SHP77 (cell line): ENCODE results near the gene MRPS18A.
"Not testable (repeated sequence)": the region's sequence is repeated elsewhere in the genome, so short reads cannot be mapped to it uniquely, and the experiment has no call there.

Source experiments
- DNase-seq, 2 experiments: peaks; one replicate each; lab custom pipeline; 2025; lab: John Stamatoyannopoulos, UW

Gene MRPS18A

DNA sequence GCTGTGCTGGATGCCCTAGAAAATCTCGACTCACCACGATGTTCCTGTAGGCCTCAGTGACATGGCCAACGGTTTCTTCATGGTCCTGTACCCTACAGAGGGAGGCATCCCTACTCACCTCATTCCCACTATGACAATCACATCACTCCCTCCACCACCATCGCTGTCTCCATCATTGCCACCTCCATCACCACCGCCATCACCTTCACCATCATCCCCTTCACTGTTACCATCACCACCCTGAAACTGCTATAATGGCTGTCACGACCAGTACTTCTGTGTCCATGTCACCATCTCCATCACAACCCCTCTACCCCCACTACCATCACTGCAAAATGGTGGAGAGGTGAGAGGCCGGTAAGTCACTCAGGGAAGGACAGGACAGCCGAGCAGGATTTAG is 29.8 kb upstream of the MRPS18A start:
- DNase-seq: no peak

DNA sequence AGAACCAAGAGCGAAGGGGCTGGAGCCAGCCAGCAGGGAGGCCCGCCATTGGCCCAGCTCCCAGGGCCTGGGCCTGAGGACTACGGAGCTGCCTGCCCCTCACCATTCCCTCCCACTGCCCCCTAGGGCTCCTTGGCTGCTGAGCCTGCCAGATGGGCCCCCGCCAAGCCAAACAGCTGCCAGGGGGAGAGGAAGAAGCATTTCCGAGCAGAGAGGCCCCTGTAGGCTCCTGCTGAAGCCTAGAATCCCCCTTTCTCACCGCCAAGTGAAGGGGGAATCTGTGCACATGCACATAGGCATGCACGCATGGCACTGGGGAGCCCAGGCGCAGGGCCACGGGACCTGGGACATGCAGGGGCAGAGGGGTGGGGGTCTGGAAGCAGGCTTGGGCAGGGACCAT is 28.5 kb upstream of the MRPS18A start:
- no peak for DNase-seq

DNA sequence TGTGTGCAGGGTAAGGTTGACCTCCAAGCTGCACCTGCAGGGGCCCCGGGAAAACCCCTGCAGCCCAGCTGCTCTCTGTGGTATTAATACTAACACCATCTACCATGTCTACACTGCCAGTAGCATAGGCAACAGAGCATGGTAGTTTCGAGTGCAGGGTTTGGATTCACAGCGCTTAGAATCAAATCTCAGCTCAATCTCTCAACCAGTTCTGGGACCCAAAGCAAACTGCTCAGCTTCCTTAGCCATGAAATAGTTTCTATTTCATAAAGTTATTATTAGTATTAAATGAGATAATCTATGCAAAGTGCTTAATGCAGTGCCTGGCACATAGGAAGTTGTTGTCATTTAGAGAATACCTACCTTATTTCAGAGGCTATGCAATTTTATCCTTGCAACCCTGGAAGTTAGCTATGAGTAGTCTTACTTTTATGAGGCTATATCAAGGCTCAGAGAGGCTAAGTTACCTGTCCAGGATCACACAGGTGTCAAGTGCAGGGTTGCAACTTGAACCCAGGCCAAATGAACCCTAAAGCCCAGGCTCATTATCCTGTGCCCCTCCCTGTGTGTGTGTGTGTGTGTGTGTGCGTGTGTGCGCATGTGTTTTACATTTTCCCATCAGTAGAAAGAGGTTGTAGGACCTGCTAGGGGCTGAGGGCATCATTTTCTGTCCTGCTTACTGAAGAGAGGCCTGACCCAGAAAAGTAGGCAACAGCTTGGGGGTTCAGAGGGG is 27.6 kb upstream of the MRPS18A start:
- peak; percentile 19 to 26 for DNase-seq

DNA sequence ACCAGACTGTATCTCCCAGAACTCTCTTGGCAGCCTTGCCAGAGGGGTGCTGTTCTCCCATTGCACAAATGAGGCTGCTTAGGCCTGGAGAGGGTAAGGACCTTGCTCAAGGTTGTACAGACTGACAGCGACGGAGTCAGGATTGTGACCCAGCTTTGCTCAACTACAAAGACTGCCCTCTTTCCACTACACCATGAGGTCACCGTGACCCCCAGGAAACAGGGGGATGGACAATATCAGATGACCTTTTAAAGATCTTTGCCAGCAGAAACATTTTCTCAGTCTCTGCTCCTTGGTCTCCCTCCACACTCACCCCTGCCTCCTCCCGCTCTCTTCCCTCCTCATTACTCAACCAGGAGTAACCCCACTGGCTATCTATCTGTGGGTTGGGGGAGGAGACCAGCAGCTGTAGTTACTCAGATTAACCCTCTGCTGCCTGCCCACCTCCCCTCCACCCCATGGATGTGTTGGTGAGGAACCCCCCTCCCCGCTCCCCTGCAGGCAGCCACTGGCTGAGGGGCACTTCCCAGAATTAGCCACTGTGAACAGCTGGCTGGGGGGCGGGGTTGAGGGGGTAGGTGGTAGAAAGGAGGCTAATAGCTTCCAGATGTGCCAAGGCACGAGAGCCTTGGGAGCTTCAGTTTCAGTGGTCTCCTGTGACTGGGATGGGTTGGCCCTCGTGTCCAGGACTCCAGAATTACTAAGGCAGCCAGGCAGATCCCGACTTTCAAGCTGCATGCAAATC is 26.9 kb upstream of the MRPS18A start:
- DNase-seq: no peak

DNA sequence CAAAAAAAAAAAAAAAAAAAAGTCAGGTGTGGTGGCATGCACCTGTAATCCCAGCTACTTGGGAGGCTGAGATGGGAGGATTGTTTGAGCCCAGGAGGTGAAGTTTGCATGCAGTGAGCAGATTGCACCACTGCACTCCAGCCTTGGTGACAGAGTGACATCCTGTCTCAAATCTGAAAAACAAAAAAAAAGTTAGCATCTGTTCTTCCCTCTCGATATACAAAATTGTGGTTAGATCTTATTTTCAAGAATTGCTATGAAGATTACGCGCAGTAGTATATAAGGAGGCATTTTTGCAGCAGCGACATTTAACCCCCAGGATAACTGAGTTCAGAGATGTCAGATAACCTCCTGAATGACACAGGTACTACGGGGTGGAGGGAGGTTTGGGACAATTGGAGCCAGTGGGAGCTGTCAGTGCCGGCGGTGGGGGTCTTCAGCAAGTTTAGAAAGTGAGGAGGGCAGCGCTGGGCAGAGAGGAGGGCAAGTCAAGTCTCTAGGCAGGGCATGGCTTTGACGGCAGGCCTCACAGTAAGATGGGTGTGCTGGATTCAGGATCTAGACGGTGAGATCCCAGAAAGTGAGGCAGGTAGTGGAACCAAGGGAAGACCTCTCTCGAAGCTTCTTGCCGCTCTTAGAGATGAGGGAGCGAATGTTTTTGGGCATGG is 26.2 kb upstream of the MRPS18A start:
- DNase-seq: no peak

DNA sequence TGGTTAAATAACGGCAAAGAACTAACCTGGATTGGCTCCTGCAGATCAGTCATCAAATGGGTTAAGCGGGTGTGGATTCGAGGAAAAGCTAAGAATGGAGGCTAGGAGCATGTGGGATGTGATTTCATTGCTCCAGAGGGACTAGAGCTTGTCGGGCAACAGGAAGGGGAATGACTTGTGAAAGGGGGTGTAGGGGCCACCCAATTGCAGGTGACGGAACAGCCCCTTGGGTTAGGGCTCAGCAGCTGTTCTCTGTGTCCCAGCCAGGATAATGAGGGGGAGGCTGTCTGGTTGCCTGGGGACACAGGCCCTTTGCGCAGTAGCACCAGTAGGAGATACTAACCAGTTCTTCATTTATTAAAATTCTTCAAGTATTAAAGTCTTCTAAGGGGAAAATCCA is 25.0 kb upstream of the MRPS18A start:
- DNase-seq: no peak

DNA sequence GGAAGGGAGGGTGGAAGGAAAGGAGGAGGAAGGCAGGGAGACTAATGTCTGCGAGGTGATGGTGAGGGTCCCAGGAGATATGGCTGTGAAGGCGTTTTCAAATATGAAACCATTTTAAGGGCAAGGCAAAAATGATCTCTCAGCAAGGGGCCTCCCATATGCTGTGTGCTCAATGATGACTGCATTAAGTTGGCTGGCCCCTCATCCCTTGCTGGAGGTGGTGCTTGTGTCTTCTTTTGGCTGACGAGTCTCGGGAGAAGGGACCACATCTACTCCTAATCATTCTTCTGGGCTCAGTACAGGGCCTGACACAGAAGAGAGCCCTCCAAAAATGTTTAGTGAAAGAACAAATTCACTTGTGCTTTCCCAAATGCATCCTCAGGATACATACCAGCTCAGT is 23.0 kb upstream of the MRPS18A start:
- DNase-seq: no peak

DNA sequence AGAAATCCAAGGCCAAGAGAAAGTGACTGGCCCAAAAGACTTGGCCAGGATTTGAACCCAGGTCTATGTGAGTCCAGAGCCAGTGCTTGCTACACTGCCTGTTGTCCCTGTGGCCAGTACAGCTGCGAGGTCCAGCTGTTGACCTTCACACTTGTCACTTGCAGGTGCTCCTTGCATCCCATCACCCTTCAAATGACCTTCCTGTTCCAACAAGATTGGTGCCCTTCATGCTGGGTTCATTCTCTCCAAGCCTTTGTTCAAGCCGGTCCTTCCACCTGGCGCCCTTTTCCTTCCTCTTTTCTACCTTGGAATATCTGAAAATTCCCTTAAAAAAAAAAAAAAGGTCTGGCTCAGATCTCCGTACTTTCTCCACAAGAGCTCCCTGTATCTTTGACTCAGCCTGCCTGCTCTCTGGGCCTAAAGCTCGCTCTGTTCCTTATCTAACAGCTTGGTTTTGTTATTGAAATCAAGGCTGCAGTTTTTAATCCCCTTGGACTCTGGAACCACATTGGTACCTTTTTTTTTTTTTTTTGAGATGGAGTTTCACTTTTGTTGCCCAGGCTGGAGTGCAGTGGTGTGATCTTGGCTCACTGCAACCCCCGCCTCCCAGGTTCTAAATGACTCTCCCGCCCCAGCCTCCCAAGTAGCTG is 22.2 kb upstream of the MRPS18A start:
- DNase-seq: no peak

DNA sequence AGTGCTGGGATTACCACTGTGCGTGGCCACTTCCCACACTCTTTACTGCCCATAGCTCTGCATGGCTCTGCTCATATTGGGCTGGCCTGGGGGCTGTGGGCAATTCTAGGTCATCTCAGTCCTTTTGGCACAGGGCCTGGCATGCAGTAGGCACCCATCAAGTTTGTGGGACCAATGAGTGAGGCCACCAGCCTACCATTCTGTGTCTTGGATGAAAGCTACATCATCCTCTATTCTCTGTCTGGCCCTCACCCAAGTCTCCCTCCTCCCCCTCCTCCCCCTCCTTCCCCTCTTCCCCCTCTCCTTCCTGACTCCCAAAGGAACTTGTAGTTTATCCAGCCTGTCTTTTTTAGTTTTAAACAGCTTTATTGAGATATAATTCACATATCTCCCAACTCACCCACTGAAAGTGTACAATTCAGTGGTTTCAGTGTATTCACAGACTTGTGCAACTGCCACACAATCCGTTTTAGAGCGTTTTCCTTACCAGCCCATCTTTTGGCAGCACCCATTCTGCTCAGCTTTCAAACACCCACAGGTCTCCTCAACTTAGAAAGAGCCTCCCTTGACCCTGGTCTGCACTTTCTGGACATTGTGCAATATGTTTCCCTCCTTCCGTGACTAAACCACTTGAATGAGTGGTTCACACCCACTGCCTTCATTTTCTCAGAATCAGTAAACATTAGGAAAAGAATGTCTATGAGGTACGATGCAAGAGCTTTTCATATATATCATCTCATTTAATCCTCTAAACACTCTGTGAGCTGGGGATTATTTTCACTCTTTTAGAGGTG is 21.5 kb upstream of the MRPS18A start:
- DNase-seq: no peak

DNA sequence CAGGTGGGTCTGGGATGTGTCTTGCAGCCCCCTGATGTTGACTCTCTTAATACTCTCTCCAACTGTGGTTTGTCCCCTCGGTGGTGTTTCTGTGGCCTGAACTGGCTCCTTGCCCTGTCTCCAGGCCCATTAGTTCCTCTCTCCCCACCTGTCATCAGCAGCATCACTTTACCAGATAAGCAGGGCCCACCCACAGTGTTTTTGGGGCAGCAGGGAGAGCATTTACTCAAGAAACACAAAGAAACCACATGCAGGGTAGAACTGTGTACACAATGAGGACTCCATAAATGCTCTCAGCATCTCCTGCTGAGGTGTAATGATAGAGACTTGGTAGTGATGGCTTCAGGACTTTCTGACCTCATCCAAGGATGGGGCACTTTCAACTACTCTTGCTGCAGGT is 20.2 kb upstream of the MRPS18A start:
- no peak for DNase-seq

DNA sequence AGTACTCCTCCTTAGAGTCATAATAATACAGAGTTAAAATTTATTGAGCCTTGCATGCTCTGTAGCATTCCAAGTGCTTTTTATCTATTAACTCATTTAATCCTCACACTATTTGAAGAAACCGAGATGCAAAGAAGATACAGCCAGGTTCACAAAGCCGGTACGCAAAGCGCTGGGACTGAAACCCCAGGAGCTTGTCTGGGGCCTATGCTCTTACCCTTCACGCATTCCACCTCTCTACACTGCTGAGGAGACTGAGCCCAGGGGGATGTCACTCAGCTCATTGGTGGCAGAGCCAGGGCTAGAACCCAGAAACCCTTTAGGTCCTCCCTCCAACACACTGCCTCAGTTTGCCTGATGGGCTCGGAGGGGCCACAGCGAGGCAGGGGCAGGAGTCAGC is 19.7 kb upstream of the MRPS18A start:
- DNase-seq: no peak

DNA sequence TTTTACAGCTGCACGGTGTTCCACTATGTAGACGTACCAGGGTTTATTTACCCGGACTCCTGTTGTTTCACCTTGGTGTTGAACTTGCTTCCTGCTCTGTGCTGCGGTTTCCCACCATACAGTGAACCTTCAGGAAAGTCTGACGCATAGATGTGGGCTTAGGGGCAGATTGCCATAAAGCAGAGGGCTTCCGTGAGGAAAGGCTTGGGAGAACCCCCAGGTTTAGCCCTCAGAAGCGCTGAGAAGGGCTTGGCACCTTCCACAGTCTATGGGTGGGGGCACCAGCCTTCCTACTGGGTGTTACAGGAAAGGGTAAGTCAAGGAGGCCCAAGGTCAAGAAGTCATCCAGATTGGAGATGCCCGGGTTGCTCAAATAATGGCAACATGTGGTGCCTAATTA is 19.2 kb upstream of the MRPS18A start:
- DNase-seq: no peak

DNA sequence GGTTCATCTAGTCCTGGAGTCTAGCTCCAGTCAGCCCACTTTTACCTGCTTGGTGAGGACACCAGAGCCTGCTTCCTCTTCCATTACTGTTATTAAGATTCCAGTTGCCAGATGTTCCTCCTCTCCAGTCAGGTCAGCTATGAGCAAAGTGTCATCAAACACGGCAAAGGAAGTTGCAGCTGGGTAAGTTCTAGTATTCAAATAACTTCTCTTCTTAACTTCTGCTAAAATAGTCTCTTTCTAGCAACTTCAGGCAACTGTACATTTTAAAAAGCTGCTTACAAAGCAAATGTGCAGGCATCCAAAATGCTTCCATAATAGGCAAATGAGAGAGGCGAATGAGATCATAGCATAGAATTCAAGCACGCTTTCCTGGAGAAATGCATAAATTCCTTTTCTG is 18.4 kb upstream of the MRPS18A start:
- DNase-seq: no peak

DNA sequence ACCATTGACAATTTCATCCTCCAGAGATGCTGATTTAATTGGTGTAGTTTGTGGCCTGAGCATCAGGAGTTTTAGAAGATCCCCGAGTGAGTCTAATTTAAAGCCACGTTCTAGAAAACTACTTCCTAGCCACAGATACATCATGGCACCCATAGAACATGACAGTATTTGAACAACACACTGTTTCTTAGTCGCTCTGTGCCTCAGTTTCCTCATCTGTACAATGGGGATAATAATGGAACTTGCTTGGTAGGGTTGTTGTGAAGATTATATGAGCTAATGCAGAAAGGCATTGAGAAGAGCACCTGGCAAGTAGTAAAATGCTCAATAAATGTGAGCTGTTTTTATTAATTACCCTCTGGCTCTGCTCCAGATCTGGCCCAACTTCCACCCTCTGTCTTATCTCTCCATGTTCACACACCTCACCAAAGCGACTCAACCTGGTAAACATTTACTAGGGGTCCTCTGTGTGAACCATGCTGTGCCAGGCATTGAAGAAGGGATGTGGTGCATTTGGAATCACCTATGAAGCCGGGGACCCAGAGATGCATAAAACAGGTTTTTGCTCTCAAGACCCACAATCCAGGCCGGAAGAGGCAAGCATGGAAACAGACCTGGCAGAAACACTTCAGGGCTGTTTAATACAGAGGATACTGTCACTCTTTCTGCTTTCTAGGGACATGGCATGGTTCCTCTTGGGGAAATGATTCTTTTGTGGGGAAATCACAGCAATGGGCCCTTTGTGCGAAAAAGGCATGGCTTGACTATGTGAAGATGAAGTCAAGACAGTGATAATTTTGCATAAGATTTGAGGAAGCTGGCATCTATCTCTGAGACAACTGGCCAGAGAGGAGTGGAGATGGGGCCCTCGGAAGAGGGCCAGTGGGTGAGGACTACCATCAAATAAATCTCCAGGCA is 16.2 kb upstream of the MRPS18A start:
- DNase-seq: no peak

DNA sequence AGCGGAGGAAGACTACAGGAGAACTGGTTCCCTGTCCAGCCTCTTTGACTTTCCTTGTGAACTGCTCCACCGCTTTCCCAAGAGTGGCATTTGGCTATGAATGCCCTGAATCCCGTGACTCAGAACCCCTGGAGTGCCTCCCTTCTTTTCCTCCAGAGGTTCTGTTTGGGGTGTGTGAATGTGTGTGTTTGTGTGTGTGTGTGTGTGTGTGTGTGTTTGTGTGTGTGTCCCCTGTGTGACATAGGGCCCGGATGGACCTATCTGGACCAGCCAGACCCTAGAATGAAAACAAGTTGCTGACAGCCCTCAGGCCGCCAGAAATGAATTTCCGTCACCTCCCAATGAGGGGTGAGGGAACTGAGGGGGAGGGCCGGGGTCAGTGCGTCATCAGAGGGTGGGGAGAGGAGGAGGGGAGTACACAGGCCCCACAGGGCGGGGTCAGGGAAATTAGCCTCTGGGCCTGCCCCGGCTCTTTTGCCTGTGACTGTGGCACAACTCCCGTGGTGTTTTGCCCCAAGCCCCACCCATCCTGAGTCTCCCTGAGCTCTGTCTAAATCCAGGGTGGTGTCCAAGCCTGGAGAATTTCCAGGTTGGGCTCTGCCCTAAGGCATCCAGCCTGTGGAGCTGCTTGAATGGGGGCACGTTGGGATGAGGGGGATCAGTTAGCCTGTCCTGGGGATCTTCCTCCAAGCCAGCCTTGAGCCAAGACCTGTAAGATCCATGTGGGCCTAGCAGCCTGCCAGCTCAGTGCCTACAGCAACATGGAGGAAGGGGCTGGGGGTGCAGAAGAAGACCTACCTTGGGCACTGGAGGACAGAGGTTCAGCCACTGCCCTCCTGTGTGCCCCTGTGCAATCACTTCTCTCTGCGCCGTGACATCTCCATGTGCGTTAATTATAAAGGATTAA is 15.2 kb upstream of the MRPS18A start:
- peak; percentile 71 to 87 for DNase-seq

DNA sequence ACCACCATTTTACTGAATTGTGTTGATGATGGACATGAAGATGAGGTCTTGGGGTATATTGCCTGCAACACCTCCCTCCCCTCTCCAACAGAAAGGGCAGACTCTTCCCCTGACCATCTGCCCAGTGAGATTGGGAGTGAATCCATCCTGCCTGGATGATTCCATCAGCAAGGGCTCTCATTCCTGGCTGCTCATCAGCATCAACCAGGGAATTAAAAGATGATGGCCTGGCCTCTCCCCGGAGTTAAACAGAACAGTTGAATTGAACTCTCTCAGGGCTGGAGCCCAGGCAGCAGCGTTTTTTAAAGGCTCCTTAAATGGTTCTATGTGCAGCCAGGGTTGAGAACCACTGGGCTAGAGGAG is 14.6 kb upstream of the MRPS18A start:
- no peak for DNase-seq

DNA sequence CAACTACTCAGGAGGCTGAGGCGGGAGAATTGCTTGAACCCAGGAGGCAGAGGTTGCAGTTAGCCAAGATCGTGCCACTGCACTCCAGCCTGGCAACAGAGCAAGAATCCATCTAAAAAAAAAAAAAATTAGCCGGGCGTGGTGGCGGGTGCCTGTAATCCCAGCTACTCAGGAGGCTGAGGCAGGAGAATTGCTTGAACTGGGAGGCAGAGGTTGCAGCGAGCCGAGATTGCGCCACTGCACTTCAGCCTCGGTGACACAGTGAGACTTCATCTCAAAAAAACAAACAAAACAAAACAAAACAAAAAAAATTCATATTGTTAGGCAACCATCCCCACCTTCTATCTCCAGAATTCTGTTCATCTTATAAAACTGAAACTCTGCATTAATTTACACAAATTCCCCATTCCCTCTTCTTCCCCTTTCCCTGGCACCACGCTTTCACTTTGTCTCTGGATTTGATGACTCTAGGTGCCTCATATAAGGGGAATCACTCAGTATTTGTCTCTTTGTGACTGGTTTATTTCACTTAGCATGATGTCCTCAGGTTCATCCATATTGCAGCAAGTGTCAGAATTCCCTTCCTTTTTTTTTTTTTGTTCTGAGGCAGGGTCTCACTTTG is 13.5 kb upstream of the MRPS18A start:
- DNase-seq: not testable (repeated sequence)

DNA sequence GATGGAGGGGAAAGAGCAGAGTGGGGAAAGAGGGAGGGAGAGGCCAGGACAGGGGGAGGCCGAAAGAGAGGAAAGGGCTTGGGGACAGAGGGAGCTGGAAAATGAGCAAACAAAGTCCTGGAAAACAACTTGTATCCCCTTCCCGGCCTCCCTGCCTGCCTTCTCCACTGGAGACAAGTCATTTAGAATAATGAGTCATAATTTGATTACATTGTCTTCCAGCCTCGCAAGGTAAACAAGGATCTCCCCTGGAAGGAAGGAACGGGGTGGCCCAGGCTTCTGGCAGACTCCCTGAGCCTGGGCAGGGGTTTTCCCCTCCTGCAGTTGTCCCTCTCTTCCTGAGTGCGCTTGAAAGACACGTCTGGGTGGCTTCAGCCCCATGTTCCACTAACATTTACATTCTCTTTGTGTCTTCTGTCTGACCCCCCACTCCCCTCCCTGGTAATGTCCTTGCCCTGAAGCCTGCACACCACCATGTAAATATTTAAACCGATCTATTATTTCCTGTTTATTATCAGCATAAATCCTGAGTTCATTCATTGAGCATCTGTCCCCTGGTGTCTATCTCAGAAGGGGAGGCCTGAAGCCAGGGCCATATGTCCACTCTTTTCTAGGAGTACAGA is 12.1 kb upstream of the MRPS18A start:
- DNase-seq: no peak
